Right atrium auricular region (tissue), 2 donors: ENCODE results near the gene CARD8. TPM values are rescaled to one million over a fixed set of nuclear protein-coding genes. Genes with fewer than 3 reads are reported as not detected.
"Not testable (repeated sequence)": the region's sequence is repeated elsewhere in the genome, so short reads cannot be mapped to it uniquely, and the experiment has no call there.

Experiments used
- DNase-seq: peaks from one replicate; pipeline ENCODE4 v3.0.0-alpha.2; 2019; ENCODE audit warnings: low spot score
- H3K27ac ChIP-seq, 2 donors: fragments of 200-600 bp; sonication (generic); 1 replicate in 1 of 2; 2 replicates in 1 of 2; pipeline ENCODE4 v1.5.1; 2016 to 2019
- H3K27me3 ChIP-seq, 2 donors: fragments of 200-600 bp; sonication (generic); one replicate each; pipeline versions ENCODE4 v1.5.1 to v1.6.0; 2017 to 2019
- H3K36me3 ChIP-seq: fragments of 200-600 bp; sonication (generic); one replicate; pipeline ENCODE4 v1.5.1; 2016
- H3K4me1 ChIP-seq, 2 donors: fragments of 200-600 bp; sonication (generic); one replicate each; pipeline versions ENCODE4 v1.5.1 to v1.6.0; 2017 to 2019
- H3K4me3 ChIP-seq, 2 donors: fragments of 200-600 bp; sonication (generic); 1 replicate in 1 of 2; 2 replicates in 1 of 2; pipeline ENCODE4 v1.5.1; 2017 to 2019; ENCODE audit warnings: mild to moderate bottlenecking in 1 of 2, moderate library complexity in 1 of 2
- H3K9me3 ChIP-seq, 2 donors: fragments of 200-600 bp; sonication (generic); one replicate each; pipeline ENCODE4 v1.5.1; 2019
- CTCF ChIP-seq, 2 donors: fragments of 200-600 bp; sonication (generic); IDR thresholded peaks; one replicate each; pipeline ENCODE4 v1.5.1; 2019; ENCODE audit warnings: antibody characterized with exemption in 2 of 2
- total RNA-seq, 2 donors: library from RNA; depleted of rRNA; stranded (reverse); fragments of >200 nt; gene quantifications; one replicate each; pipeline ENCODE4 v1.1.0, GENCODE V29; 2016

CARD8 gene
- total RNA-seq, 2 donors from 2014 or later: 19.7 to 21.2 TPM

GRCh38 chr19:48237057-48237456 is 18.7 kb downstream of the CARD8 start:
- peaks cover 47% of the 10 kb centered on the region for H3K36me3 ChIP-seq
- TF ChIP-seq CTCF (IDR thresholded peaks at IDR 0.05): no peak

DNA sequence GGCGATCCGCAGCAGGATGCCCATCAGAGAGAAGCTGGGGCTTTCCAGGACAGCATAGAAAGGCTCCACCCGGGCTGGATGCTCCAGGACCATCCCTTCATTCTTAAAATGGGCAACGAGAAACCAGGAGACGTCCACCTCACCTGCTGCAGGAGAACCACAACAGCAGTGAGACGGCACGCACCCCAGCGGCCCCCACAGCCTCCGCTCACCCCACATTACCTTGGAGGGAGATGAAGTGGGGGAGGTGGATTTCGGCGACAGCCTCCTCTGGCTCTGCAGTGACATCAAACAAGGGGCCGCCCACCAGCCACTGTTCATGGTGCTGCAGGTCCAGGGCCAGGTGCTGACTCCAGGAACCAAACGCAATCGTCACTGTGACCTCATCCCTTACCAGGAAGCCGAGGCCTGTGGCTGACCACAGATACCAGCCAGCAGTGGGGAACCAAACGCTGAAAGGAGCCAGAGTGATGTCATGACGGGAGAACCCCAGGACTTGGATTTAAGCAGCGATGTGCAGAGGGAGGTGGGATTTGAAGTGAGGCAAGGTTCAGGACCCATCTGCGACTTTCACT is 25.1 kb downstream of the CARD8 start:
- no peak for TF ChIP-seq CTCF (IDR thresholded peaks at IDR 0.05)

More at GRCh38 chr19:48237057-48237456, 18.7 kb downstream of the CARD8 start:
- no peaks in the 10 kb centered on the region for H3K27me3 ChIP-seq
- DNase-seq: no peak
- H3K4me1 ChIP-seq: no peaks in the 10 kb centered on the region
- H3K9me3 ChIP-seq: no peaks in the 10 kb centered on the region
- H3K27ac ChIP-seq: no peak overlapping the region
- no peak overlapping the region for H3K4me3 ChIP-seq

GRCh38 chr19:48221628-48222027 is 34.1 kb downstream of the CARD8 start:
- Histone ChIP-seq H3K27ac (no peak overlapping the region), H3K4me3 (no peak overlapping the region), H3K9me3 (no peaks in the 10 kb centered on the region), H3K36me3 (peaks cover 8% of the 10 kb centered on the region), H3K27me3 (no peaks in the 10 kb centered on the region), H3K4me1 (no peaks in the 10 kb centered on the region)
- TF ChIP-seq CTCF (IDR thresholded peaks at IDR 0.05): no peak
- no peak for DNase-seq

More for the DNA sequence above, 25.1 kb downstream of the CARD8 start:
- H3K4me1 ChIP-seq: no peaks in the 10 kb centered on the region
- peaks cover 56% of the 10 kb centered on the region for H3K36me3 ChIP-seq
- DNase-seq: no peak
- H3K4me3 ChIP-seq: no peak overlapping the region
- no peak overlapping the region for H3K27ac ChIP-seq
- H3K9me3 ChIP-seq: no peaks in the 10 kb centered on the region
- H3K27me3 ChIP-seq: no peaks in the 10 kb centered on the region

- H3K27ac ChIP-seq, H3K4me3 ChIP-seq, H3K4me1 ChIP-seq, H3K9me3 ChIP-seq, H3K27me3 ChIP-seq, H3K36me3 ChIP-seq, DNase-seq: not testable (repeated sequence)
Observed at GRCh38 chr19:48220784-48221183, 34.9 kb downstream of the CARD8 start.

DNA sequence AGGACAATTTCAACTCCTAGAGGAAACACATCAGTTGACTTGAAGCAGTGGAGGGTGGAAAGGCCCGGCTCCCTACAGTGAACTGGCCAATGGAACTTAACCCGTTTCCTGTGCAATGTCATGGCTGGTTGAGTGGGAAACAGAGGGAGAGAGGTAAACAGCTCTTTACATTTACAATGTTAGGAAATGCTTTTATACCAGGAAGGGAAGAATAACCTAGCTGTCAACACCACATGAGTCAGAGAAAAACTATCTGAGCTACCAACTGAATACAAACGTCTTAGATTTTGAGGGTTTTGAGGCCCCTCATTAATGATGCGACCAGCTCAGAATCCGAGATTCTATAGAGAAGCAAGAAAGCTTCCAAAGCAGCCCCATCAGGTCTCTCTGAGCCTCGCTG is 36.7 kb downstream of the CARD8 start:
- H3K27ac ChIP-seq: no peak overlapping the region
- no peak for TF ChIP-seq CTCF (IDR thresholded peaks at IDR 0.05)
- H3K4me3 ChIP-seq: no peak overlapping the region
- peaks cover 14% of the 10 kb centered on the region for H3K36me3 ChIP-seq
- H3K27me3 ChIP-seq: no peaks in the 10 kb centered on the region
- no peaks in the 10 kb centered on the region for H3K4me1 ChIP-seq
- DNase-seq: no peak
- H3K9me3 ChIP-seq: no peaks in the 10 kb centered on the region

DNA sequence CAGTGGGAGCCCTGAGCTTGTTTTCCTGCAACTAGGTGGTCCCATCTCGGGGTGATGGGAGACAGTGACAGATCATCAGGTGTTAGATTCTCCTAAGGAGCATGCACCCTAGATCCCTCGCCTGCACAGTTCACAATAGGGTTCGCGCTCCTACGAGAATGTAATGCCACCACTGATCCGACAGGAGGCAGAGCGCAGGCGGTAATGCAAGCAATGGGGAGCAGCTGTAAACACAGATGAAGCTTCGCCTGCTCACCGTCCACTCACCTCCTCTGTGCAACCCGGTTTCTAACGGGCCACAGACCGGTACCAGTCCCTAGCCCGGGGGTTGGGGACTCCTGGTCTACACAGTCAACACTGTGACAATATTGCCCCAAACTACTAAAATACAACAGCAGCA is 38.8 kb downstream of the CARD8 start:
- peaks cover 24% of the 10 kb centered on the region for H3K36me3 ChIP-seq
- no peak overlapping the region for H3K27ac ChIP-seq
- H3K4me3 ChIP-seq: no peak overlapping the region
- H3K27me3 ChIP-seq: no peaks in the 10 kb centered on the region
- no peaks in the 10 kb centered on the region for H3K4me1 ChIP-seq
- no peak for TF ChIP-seq CTCF (IDR thresholded peaks at IDR 0.05)
- no peaks in the 10 kb centered on the region for H3K9me3 ChIP-seq
- no peak for DNase-seq
